A673 (cell line): ENCODE results near the gene CCDC170. TPM values are rescaled to one million over a fixed set of nuclear protein-coding genes. Genes with fewer than 3 reads are reported as not detected.

ENCODE experiments used
- BruUV-seq: library from RNA; stranded (reverse); fragments of 400-500 nt; replicated peaks from 2 replicates; lab custom pipeline; 2021; lab: Mats Ljungman, UMichigan
- CTCF ChIA-PET: fragments of 300-600 bp; sonication (Branson Sonifier 250); formaldehyde crosslinking; loops from one replicate; lab custom pipeline; 2022; ENCODE audit warnings: antibody characterized with exemption; lab: Charles Lee
- POLR2A ChIA-PET: fragments of 300-600 bp; sonication (Branson Sonifier 250); formaldehyde crosslinking; loops from one replicate; lab custom pipeline; 2022; ENCODE audit warnings: antibody characterized with exemption; ENCODE audit not compliant: low non-redundant PET; lab: Charles Lee
- DNase-seq: peaks from one replicate; pipeline ENCODE4 v3.0.0-alpha.2; 2015; ENCODE audit warnings: low spot score
- H3K27ac ChIP-seq: fragments of 200-600 bp; sonication (generic); 2 replicates; pipeline ENCODE4 v1.5.1; 2016; ENCODE audit warnings: mixed run types, low read depth, mild to moderate bottlenecking, mixed read lengths, antibody characterized with exemption, low read length; ENCODE audit not compliant: poor library complexity, severe bottlenecking
- H3K27me3 ChIP-seq: fragments of 200-600 bp; sonication (generic); replicated peaks from 2 replicates; pipeline ENCODE4 v1.6.1; 2017; ENCODE audit warnings: mixed run types, low read depth, mild to moderate bottlenecking, mixed read lengths, antibody characterized with exemption, low read length; ENCODE audit not compliant: insufficient read depth, poor library complexity
- H3K36me3 ChIP-seq: fragments of 200-600 bp; sonication (generic); 2 replicates; pipeline ENCODE4 v1.6.1; 2016; ENCODE audit warnings: mixed run types, mild to moderate bottlenecking, mixed read lengths, antibody characterized with exemption, low read length; ENCODE audit not compliant: insufficient read depth, poor library complexity, severe bottlenecking
- H3K4me1 ChIP-seq: fragments of 200-600 bp; sonication (generic); 2 replicates; pipeline ENCODE4 v1.6.1; 2017; ENCODE audit warnings: mixed run types, mild to moderate bottlenecking, mixed read lengths, antibody characterized with exemption, low read length; ENCODE audit not compliant: insufficient read depth, poor library complexity, severe bottlenecking
- H3K4me3 ChIP-seq: fragments of 200-600 bp; sonication (generic); 2 replicates; pipeline ENCODE4 v1.5.1; 2016; ENCODE audit warnings: low read depth, mixed run types, mild to moderate bottlenecking, mixed read lengths, low read length; ENCODE audit not compliant: poor library complexity, severe bottlenecking
- H3K9me3 ChIP-seq: fragments of 200-600 bp; sonication (generic); 2 replicates; pipeline ENCODE4 v1.6.1; 2016; ENCODE audit warnings: mixed run types, low read depth, mild to moderate bottlenecking, mixed read lengths, antibody characterized with exemption, low read length; ENCODE audit not compliant: poor library complexity, severe bottlenecking
- EZH2 ChIP-seq: fragments of 200-600 bp; sonication (generic); IDR thresholded peaks from 2 replicates; pipeline ENCODE4 v1.6.1; 2017; ENCODE audit warnings: borderline replicate concordance, low read depth, mild to moderate bottlenecking, mixed read lengths, antibody characterized with exemption, low read length; ENCODE audit not compliant: poor library complexity, severe bottlenecking
- intact Hi-C: fragments of 100-400 bp; cut with micrococcal nuclease; formaldehyde crosslinking; loops from one replicate; pipeline ENCODE4 v1.10.0; 2022; ENCODE audit not compliant: unreplicated experiment
- total RNA-seq: library from RNA; stranded (reverse); gene quantifications from 2 replicates; pipeline ENCODE4 v1.2.3, GENCODE V29; 2021
- TF ChIP-seq, protein P1 (sequence below): fragments of 300-800, 200-600 bp; sonication (generic); conservative IDR thresholded peaks from 2 replicates; pipeline ENCODE4 v1.5.1; 2017; ENCODE audit warnings: low read depth, mild to moderate bottlenecking, antibody characterized with exemption, low read length, moderate library complexity, mixed read lengths

Gene CCDC170
- total RNA-seq, 1 experiment from 2014 or later = 0.17 TPM

GRCh38 chr6:151561238-151561637 lies 67.4 kb downstream of the CCDC170 start:
- CTCF ChIA-PET = no interaction called here
- peaks cover 22% of the 10 kb centered on the region for H3K9me3 ChIP-seq
- POLR2A ChIA-PET = no interaction called here
- DNase-seq = no peak
- TF ChIP-seq, protein P1, sequence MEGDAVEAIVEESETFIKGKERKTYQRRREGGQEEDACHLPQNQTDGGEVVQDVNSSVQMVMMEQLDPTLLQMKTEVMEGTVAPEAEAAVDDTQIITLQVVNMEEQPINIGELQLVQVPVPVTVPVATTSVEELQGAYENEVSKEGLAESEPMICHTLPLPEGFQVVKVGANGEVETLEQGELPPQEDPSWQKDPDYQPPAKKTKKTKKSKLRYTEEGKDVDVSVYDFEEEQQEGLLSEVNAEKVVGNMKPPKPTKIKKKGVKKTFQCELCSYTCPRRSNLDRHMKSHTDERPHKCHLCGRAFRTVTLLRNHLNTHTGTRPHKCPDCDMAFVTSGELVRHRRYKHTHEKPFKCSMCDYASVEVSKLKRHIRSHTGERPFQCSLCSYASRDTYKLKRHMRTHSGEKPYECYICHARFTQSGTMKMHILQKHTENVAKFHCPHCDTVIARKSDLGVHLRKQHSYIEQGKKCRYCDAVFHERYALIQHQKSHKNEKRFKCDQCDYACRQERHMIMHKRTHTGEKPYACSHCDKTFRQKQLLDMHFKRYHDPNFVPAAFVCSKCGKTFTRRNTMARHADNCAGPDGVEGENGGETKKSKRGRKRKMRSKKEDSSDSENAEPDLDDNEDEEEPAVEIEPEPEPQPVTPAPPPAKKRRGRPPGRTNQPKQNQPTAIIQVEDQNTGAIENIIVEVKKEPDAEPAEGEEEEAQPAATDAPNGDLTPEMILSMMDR = no peak
- TF ChIP-seq EZH2 = no peak
- no peaks in the 10 kb centered on the region for H3K36me3 ChIP-seq
- intact Hi-C loops = no loop called here
- H3K4me1 ChIP-seq = no peaks in the 10 kb centered on the region
- no peak overlapping the region for H3K4me3 ChIP-seq
- BruUV-seq = no TSS peak
- H3K27ac ChIP-seq = no peak overlapping the region
- no peaks in the 10 kb centered on the region for H3K27me3 ChIP-seq

DNA sequence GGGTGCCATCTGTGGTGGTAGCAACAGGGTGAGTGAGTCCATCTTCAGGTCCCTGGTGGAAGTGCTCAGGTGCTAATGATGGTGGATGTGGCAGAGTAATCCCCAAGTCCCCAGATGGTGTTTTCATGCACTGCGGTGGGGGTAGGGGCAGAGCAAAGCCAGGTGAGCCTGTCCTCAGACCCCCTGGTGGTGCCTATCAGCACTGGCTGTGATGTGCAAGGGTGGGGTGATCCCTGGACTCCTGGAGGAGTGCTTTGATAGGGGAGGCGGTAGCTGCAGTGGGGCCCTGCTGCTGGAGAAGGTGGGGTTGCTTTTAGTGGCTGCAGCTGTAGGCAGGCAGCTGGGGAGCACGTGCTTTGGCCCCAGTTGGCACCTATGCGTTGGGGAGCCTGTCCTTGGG lies 70.8 kb downstream of the CCDC170 start:
- CTCF ChIA-PET = no interaction called here
- BruUV-seq = no TSS peak
- no peak for DNase-seq

DNA sequence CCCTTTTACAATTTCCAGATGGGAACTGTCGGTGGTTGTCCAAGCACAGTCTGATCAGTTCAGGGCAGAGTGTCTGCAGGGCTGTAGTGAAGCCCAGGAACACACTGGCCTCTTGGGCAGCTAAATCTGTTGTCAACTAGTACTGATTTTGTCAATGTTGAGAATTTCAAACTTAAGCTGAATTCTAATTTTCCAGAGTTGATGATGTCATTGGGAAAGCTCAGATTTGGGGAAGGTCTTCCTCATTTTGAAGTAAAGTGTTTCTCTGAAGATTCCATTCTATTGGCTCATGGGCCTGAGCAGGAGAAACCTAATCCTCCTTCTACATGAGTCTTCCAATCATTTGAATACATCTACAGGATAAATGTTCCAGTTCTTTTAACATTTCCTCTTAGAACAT lies 72.1 kb downstream of the CCDC170 start:
- no peak for TF ChIP-seq EZH2
- TF ChIP-seq, protein P1 = no peak
- Histone ChIP-seq H3K9me3 (peaks cover 18% of the 10 kb centered on the region), H3K27ac (no peak overlapping the region), H3K4me1 (no peaks in the 10 kb centered on the region), H3K4me3 (no peak overlapping the region), H3K36me3 (no peaks in the 10 kb centered on the region), H3K27me3 (no peaks in the 10 kb centered on the region)
- no TSS peak for BruUV-seq
- POLR2A ChIA-PET = no interaction called here
- intact Hi-C loops = no loop called here
- DNase-seq = no peak
- CTCF ChIA-PET = no interaction called here

More for the DNA sequence above, 70.8 kb downstream of the CCDC170 start:
- Histone ChIP-seq H3K4me3 (no peak overlapping the region), H3K27me3 (no peaks in the 10 kb centered on the region), H3K4me1 (no peaks in the 10 kb centered on the region), H3K9me3 (peaks cover 18% of the 10 kb centered on the region), H3K36me3 (no peaks in the 10 kb centered on the region), H3K27ac (no peak overlapping the region)
- intact Hi-C loops = no loop called here
- POLR2A ChIA-PET = no interaction called here
- TF ChIP-seq EZH2 = no peak
- TF ChIP-seq, protein P1 = no peak
